Activated T-helper 1 cell treated with anti-CD3 and anti-CD28 coated beads, Interleukin-12 subunit alpha, Interleukin-12 subunit beta, Interleukin-2, Interleukin-4 antibody, amounts not matched to agents 30 ng/mL and 10 ng/mL and 1 ng/mL, durations not matched to agents 14 hours and 24 hours and 36 hours (primary cell): Measurements from ENCODE around the gene IFNA2. TPM values are rescaled to one million over a fixed set of nuclear protein-coding genes. Genes with fewer than 3 reads are reported as not detected.
"Not testable (repeated sequence)": the region's sequence is repeated elsewhere in the genome, so short reads cannot be mapped to it uniquely, and the experiment has no call there.

Source experiments
- DNase-seq: peaks from one replicate; pipeline ENCODE4 v3.0.0; 2021; ENCODE audit warnings: low spot score
- H3K27ac Mint-ChIP-seq: one replicate; pipeline ENCODE4 v1.8.0; 2021; ENCODE audit warnings: mild to moderate bottlenecking, mixed read lengths
- H3K27me3 Mint-ChIP-seq: one replicate; pipeline ENCODE4 v1.8.0; 2022; ENCODE audit warnings: mild to moderate bottlenecking, moderate library complexity, mixed read lengths; ENCODE audit not compliant: insufficient read depth
- H3K36me3 Mint-ChIP-seq: one replicate; pipeline ENCODE4 v1.8.0; 2021; ENCODE audit warnings: low read depth, mixed read lengths
- H3K4me1 Mint-ChIP-seq: one replicate; pipeline ENCODE4 v1.8.0; 2021; ENCODE audit warnings: low read depth, mixed read lengths
- H3K4me3 Mint-ChIP-seq: one replicate; pipeline ENCODE4 v1.8.0; 2021; ENCODE audit warnings: mild to moderate bottlenecking, moderate library complexity, mixed read lengths
- H3K9me3 Mint-ChIP-seq: one replicate; pipeline ENCODE4 v1.8.0; 2021; ENCODE audit warnings: mixed read lengths
- intact Hi-C: fragments of 100-400 bp; cut with micrococcal nuclease; formaldehyde crosslinking; loops from one replicate; pipeline ENCODE4 v1.15.1; 2024
- total RNA-seq: library from RNA; stranded (reverse); gene quantifications from 2 replicates; pipeline ENCODE4 v1.2.3, GENCODE V29; 2022

IFNA2 gene
- not detected in 2 replicates for total RNA-seq

DNA sequence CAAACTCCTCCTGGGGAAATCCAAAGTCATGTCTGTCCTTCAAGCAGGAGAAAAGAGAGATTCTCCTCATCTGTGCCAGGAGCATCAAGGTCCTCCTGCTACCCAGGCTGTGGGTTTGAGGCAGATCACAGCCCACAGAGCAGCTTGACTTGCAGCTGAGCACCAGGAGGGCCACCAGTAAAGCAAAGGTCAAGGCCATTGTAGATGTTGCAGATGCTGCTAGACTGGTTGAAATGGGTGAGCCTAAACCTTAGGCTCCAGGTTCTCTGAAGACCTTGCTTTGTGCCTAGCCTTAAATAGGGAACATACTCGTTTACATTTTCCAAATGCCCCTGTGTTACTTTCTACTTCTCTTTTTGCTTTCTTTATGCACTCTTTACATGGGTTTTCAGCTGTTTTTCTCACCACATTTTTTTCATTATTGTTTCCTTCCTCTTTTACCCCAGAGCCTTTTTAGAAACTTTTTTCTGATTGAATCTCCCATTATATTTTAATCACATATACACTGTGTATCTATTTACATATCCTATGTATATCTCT lies at the start of gene IFNA2:
TSS of gene IFNA2 (minus strand) at position 268 of the 540 bp plus-strand sequence. CDS start at position 199, 69 bp downstream.
- DNase-seq, result no peak
- no peak within 1 kb of the TSS for H3K27ac Mint-ChIP-seq
- H3K9me3 Mint-ChIP-seq, result no peaks in the 10 kb centered on the region
- no peaks in the 10 kb centered on the region for H3K36me3 Mint-ChIP-seq
- peaks cover 49% of the 10 kb centered on the region for H3K27me3 Mint-ChIP-seq
- H3K4me1 Mint-ChIP-seq, result peaks cover 18% of the 10 kb centered on the region
- no peak within 1 kb of the TSS for H3K4me3 Mint-ChIP-seq
- intact Hi-C loops, result no loop called here

DNA sequence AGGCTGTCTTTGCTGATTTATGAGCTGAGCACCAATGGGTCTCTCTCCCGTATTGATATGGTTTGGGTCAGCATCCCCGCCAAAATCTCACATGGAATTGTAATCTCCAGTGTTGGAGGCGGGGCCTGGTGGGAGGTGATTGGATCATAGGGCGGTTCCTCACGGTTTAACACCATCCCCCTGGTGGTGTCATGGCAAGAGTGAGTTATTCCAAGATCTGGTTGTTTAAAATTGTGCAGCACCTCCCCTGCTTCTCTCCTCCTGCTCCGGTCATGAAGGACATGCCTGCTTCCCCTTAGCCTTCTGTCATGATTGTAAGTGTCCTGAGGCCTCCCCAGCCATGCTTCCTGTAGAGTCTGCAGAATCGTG lies 49.8 kb upstream of the IFNA2 start:
- H3K27ac Mint-ChIP-seq, DNase-seq, H3K4me3 Mint-ChIP-seq, H3K4me1 Mint-ChIP-seq, intact Hi-C loops, H3K9me3 Mint-ChIP-seq, H3K36me3 Mint-ChIP-seq: not testable (repeated sequence)
- H3K27me3 Mint-ChIP-seq, result peaks cover 42% of the 10 kb centered on the region

DNA sequence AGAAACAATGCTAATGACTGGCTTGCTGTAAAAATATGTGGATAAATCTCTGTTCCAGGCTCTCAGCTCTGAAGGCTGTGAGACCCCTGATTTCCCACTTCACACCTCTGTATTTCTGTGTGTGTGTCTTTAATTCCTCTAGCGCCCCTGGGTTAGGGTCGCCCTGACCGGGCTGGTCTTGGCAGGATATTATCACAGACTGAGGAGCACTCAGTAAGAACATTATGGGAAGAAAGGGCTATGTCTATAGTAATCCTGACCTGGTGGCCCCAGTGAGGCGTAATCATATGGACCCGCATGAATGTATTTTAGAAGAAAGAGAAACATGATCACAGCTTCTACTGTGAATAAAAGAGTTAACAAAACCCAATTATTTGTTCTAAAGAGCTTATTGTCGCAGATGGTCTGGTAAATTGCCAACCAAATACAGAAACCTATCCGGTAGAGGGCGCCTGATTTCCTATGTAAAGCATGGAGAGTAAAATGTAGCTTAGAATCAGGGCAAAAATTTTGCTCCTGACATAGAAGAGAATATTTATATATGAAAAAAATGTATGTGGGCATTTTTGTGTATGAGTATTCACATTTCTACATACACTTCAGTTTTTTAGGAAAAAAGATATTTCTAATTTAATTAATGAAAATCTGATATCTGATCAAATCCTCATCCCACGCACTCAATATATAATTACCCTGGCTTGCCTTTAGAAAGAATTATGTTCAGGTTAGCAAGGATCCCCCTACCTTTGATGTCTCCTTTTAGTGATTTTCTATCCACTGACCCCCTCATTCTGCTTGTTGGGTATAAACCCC lies 49.2 kb upstream of the IFNA2 start:
- Mint-ChIP-seq H3K27me3 (peaks cover 43% of the 10 kb centered on the region), H3K9me3 (no peaks in the 10 kb centered on the region), H3K36me3 (no peaks in the 10 kb centered on the region), H3K4me1 (no peaks in the 10 kb centered on the region), H3K27ac (no peak overlapping the region), H3K4me3 (no peak overlapping the region)
- intact Hi-C loops, result loop anchor here (1.0 kb wide), 3 partner anchors 108 to 355 kb away; no protein-coding TSS in a partner anchor
- no peak for DNase-seq

DNA sequence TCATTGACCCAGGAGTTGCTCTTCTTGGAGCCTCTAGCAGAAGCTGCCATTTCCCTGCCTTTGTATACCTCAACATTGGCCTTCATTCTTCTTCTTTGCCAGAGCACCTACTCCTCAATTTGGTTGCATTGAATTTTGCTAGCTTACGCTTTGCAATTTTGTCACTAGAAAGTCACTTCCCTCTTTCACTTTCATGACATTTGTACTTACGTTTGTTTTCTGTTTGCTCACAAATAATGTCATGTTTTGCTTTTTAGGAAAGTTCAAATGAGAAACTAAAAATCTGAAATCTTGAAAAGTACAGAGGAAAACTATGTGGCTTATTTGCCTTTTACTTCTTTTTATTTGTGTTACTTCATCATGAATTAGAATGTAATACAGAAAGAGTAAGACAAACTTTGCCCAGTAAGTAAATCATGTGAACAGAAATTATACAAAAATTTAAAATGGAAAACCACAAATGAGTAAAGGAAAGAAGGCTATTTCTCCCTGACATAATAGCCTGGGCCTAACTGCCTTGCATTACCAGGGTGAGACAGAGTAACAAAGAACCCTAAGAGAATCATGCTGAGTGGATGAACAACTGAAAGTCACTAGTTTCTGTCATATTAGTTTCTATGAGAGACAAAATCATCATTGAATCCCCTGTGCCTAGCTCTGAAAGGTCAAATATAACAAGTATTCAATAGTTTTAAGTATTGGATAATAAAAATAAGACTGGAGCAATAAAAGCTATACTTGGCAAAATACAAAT lies 47.7 kb upstream of the IFNA2 start:
- Mint-ChIP-seq H3K4me1 (no peaks in the 10 kb centered on the region), H3K9me3 (no peaks in the 10 kb centered on the region), H3K27me3 (peaks cover 53% of the 10 kb centered on the region), H3K27ac (no peak overlapping the region), H3K4me3 (no peak overlapping the region), H3K36me3 (no peaks in the 10 kb centered on the region)
- intact Hi-C loops, result no loop called here
- no peak for DNase-seq

DNA sequence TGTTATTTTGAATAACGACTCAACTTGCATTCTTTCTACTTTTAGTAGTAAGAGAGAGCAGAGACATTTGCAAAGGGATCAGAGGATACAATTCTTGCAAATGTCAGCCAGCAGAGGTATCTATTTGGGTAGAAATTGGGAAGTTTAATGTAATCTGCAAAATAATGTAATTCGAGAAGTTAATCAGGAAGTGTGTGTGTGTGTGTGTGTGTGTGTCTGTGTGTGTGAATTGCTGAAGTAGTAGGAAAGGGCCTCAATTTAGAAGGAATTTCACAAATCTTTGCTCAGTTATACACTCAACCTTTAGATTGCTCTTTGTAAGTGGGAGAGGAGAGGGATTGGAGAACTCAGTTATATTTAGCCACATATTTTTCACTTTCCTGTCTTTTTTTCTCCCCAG lies 44.0 kb upstream of the IFNA2 start:
- intact Hi-C loops, result no loop called here
- H3K27me3 Mint-ChIP-seq, result peaks cover 50% of the 10 kb centered on the region
- no peak overlapping the region for H3K4me3 Mint-ChIP-seq
- H3K9me3 Mint-ChIP-seq, result no peaks in the 10 kb centered on the region
- H3K36me3 Mint-ChIP-seq, result no peaks in the 10 kb centered on the region
- H3K4me1 Mint-ChIP-seq, result no peaks in the 10 kb centered on the region
- no peak overlapping the region for H3K27ac Mint-ChIP-seq
- DNase-seq, result no peak

DNA sequence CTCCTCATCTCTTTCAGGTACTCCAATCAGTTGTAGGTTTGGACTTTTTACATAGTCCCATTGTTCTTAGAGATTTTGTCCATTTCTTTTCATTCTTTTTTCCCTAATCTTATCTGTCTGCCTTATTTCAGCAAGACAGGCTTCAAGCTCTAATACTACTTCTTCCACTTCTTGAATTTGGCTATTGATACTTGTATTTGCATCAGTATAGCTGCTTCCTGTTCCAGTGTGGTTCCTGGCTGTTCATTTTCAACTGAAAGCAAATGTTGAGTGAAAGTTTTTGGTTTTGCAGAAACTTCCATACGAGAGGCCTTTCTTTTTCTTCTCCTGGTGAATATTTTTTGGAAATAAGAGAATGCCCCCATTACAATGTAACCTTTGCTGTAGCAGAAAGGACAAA lies 43.0 kb upstream of the IFNA2 start:
- H3K4me3 Mint-ChIP-seq, result no peak overlapping the region
- no peaks in the 10 kb centered on the region for H3K4me1 Mint-ChIP-seq
- H3K9me3 Mint-ChIP-seq, result no peaks in the 10 kb centered on the region
- DNase-seq, result no peak
- peaks cover 47% of the 10 kb centered on the region for H3K27me3 Mint-ChIP-seq
- no peak overlapping the region for H3K27ac Mint-ChIP-seq
- H3K36me3 Mint-ChIP-seq, result no peaks in the 10 kb centered on the region
- intact Hi-C loops, result no loop called here

DNA sequence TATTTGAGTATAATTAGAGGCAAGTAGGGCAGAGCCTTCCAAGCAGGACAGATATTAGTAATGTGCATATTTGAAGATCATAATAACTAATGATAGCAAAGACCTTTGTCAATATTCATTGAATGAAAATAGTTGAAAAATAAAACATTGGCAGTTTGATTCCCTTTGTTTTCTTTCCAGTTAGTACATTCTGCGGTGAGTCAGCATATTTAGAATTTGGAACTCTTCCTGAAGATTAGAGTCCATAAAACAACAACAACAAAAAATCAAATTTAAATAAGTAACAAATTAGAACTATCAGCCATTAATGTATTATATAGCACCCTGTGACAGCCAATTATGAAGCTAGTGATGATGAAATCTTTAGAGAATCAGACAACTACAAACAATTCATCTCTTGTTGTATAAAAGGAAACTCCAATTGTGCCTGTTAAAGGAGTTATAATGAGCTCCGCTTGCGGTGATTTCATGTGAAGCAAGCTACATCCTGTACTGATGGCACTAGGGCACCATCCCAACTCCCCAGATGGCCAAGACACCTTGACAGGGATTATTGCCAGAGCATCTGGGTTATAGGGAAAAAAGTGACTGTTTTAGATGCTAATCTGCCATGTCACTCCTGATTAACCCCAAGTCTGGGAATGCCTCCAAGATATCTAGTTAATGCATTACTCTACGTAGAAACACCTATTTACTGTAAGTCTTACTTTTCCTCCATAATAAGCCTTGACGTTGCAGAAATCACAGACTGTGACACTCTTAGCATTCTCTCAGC lies 30.5 kb upstream of the IFNA2 start:
- Mint-ChIP-seq H3K4me3 (no peak overlapping the region), H3K27ac (no peak overlapping the region), H3K36me3 (no peaks in the 10 kb centered on the region), H3K9me3 (no peaks in the 10 kb centered on the region), H3K4me1 (no peaks in the 10 kb centered on the region), H3K27me3 (peaks cover 25% of the 10 kb centered on the region)
- intact Hi-C loops, result no loop called here
- DNase-seq, result no peak

DNA sequence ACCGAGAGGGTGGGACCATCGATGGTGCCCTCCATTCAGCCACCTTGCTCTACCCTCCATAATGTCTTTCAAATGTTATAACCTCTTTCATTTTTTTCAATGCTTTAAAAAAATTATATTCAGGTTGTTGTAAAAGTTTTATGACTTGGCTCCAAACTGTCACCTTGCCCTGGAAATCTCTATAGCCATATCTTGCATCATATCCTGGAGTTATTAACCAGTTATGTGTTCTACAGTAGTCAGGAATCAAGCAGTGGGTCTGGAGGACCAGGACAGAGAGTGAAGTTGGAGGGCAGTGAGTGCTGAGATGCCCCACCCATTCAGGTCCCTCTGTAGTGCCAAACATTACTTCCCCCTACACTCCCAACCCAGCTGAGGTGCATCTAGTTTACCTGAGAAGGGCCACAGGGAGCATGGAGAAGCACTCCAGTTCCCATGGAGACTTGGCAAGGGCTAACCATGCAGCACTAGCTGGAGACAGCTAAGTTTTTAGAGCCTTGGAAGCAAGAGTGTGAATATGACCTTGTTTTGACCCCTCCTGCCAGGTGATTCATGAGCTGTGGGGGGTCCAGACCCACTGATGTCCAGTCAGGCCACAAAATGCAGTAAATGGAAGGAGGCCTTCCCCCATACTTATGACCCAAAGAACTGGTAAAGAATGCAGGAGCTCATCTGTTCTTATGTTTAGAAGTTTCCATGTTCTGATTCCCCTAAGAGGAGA lies 29.2 kb upstream of the IFNA2 start:
- no peaks in the 10 kb centered on the region for H3K9me3 Mint-ChIP-seq
- H3K36me3 Mint-ChIP-seq, result no peaks in the 10 kb centered on the region
- H3K4me3 Mint-ChIP-seq, result no peak overlapping the region
- no peak for DNase-seq
- no peak overlapping the region for H3K27ac Mint-ChIP-seq
- peaks cover 23% of the 10 kb centered on the region for H3K27me3 Mint-ChIP-seq
- H3K4me1 Mint-ChIP-seq, result no peaks in the 10 kb centered on the region
- intact Hi-C loops, result no loop called here

DNA sequence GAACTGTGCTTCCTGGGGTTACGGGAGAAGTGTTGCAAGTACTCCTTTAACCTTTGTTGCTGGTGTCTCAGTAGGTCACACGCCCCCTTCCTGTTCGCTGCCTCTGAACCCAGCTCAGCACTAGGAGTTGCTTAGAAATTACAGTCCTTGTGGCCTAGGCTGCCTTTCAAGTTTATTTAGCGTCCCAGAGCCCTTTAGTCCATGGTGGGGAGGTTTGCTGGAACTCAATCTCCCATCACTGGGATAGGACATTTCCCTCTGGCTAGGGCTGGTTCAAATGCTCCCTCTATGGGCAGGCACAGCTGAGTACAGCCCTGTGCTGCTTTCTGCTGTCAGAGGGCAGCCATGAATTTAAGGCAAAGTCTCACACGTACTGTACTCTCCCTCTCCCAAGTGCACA lies 28.4 kb upstream of the IFNA2 start:
- DNase-seq, result no peak
- Mint-ChIP-seq H3K36me3 (no peaks in the 10 kb centered on the region), H3K27me3 (peaks cover 22% of the 10 kb centered on the region), H3K4me1 (no peaks in the 10 kb centered on the region), H3K4me3 (no peak overlapping the region), H3K9me3 (no peaks in the 10 kb centered on the region), H3K27ac (no peak overlapping the region)
- intact Hi-C loops, result no loop called here

DNA sequence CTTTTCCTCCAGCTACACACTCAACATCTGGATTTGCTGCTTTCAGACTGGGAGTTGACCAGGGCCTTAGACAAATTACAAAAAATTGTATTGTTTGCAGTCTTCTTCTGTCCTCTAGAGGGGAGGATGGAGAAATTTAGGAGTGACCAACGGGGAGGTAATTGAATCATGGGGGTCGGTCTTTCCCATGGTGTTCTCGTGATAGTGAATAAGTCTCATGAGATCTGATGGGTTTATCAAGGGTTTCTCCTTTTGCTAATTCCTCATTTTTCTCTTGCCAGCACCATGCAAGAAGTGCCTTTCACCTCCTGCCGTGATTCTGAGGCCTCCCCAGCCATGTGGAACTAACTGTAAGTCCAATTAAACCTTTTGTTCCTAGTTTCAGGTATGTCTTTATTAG lies 28.0 kb upstream of the IFNA2 start:
- Mint-ChIP-seq H3K9me3 (no peaks in the 10 kb centered on the region), H3K4me3 (no peak overlapping the region), H3K27ac (no peak overlapping the region), H3K36me3 (no peaks in the 10 kb centered on the region), H3K27me3 (peaks cover 22% of the 10 kb centered on the region), H3K4me1 (no peaks in the 10 kb centered on the region)
- no peak for DNase-seq
- intact Hi-C loops, result no loop called here

DNA sequence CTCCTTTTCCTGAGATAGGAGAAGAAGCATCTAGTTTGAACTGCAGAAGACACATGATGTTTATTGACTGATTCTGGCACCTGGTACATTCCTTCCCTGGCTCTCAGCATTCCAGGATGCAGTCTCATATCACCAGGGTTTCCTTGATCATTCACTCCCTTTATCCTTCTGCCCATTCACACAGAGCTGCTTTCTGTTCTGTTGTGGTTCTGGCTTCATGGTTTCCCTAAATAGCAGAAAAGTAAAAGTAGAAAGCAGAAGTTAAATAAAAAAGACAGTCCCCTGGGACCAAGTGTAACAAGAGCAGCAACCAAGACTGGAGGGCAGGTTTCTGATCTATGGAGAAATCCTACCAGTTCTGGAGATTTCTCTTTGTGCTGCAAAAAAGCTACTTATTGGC lies 26.9 kb upstream of the IFNA2 start:
- Mint-ChIP-seq H3K27me3 (peaks cover 22% of the 10 kb centered on the region), H3K4me3 (no peak overlapping the region), H3K4me1 (no peaks in the 10 kb centered on the region), H3K9me3 (no peaks in the 10 kb centered on the region), H3K36me3 (no peaks in the 10 kb centered on the region), H3K27ac (no peak overlapping the region)
- intact Hi-C loops, result no loop called here
- DNase-seq, result no peak

DNA sequence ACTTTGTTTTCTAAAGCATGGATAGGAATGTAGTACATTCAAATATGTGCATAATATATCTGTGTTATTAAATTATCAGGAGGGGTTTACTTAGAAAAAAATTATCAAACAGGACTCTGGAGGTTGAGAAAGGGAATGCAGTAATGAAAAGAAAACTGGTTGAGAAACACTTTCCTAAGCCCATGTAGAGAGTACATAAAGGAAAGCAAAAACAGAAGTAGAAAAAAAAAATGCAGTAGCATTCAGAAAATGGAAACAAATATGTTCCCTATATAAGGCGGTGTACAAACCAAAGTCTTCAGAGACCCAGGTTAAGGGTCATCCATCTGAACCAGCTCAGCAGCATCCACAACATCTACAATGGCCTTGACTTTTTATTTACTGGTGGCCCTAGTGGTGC lies 23.6 kb upstream of the IFNA2 start, which contains the start of gene IFNA8:
TSS of gene IFNA8 (plus strand) at position 301 of the 400 bp plus-strand sequence. CDS start at position 361, 60 bp downstream.
- no peaks in the 10 kb centered on the region for H3K4me1 Mint-ChIP-seq
- H3K27ac Mint-ChIP-seq, result no peak within 1 kb of the TSS
- intact Hi-C loops, result loop anchor here (10.0 kb wide), 1 partner anchor 566 kb away; no protein-coding TSS in a partner anchor
- no peaks in the 10 kb centered on the region for H3K36me3 Mint-ChIP-seq
- H3K27me3 Mint-ChIP-seq, result peaks cover 33% of the 10 kb centered on the region
- no peaks in the 10 kb centered on the region for H3K9me3 Mint-ChIP-seq
- no peak for DNase-seq
- H3K4me3 Mint-ChIP-seq, result no peak within 1 kb of the TSS
